HG03060 (cell line): ENCODE results near the gene FAM222B.

ENCODE experiments used
- ATAC-seq: cut with Tn5 transposase; IDR thresholded peaks from one replicate; pipeline ENCODE4 v1.9.1; 2021; ENCODE audit warnings: low read depth, moderate number of reproducible peaks; ENCODE audit not compliant: unreplicated experiment

FAM222B gene

DNA sequence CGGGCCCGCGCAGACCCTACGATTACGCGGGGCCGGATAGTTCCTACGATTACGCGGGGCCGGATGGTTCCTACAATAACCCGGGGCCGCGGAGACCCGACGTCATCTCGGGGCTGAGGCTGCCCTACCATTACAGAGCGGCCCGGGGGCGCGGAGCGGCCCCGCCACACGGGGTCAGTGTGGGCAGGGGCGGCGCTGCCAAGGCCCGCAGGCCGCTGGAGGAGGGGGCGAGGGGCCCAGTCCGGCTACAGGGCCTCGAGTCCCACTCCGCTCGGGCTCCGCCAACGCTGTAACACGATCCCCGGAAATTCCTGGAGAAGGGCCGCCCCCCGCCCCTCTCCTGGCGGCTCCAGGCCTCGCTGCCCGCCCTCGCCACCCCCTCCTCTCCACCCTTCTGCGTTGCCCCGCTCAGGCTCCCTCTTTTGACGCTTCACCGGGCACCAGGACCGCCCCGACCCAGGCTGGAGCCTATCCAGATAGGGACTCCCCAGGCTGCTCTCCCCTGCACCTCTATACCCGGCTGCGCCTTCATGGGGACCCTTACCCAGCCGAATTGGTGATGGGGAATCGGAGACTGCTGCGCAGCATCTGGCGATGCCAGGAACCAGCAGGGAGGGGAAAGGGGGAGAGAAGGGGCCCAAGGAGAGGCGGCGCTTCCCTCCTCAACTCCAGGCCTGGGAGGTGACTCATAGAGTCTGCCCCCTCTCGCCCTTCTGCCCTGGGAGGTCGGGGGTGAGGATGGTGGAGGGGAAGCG is 124.8 kb downstream of the FAM222B start, which contains the start of gene RAB34:
Gene RAB34 (minus strand): TSS at position 291 of the 755 bp plus-strand sequence. CDS start 602 bp downstream, outside the sequence.
- no peak for ATAC-seq

DNA sequence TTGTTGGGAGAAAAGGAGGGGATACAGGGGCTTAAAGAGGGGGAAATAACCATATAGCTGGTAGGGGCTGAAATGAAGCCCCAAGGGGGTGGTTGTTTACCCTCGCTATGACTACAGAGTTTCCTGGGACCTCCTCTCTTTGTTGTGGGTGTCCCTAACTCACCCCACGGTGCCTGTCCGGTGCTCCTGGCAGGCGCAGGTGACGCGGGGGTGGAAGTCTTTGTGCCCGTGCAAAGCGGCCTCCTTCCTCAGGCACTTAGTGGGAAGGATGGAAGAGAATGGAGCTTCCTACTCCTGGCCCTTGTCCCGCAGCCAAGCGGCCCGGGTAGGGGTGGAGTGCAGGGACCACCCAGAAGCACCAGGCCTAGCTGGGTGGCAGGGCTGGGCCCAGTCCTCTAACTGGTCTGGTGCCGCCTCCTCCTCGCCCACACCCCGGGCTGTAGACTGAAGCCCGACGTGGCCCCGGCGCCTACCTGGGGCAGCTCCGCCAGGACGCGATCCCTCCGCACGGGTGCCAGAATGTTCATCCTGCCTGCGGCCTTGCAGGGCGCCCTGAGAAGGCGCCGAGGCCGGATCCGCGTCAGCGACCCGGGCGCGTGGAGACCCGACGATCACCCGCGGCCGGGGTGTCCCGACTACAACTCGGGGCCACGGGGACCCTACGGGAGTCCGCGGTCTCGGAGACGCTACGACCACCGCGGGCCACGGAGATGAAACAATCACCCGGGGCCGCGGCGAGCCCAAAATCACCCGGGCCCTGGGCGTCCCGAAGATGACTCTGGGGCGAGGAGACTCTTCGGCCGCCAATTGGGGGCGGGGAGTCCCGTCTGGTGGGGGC is 125.6 kb downstream of the FAM222B start:
- ATAC-seq, result no peak

DNA sequence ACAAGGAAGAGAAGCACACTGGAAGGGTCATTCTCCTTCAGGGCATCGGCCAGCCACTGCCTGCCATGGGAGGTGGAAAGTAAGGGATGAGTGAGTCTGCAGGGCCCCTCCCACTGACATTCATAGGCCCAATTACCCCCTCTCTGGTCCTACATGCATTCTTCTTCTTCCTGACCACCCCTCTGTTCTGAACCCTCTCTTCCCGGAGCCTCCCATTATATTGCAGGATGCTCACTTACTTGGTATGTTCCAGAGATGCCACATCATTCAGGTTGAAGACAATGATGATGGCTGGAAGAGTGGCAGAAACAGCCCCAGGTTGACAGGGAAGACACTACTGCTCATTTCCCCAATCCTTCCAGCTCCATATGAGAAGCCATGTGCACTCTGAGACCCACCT is 127.4 kb downstream of the FAM222B start:
- ATAC-seq, result no peak

DNA sequence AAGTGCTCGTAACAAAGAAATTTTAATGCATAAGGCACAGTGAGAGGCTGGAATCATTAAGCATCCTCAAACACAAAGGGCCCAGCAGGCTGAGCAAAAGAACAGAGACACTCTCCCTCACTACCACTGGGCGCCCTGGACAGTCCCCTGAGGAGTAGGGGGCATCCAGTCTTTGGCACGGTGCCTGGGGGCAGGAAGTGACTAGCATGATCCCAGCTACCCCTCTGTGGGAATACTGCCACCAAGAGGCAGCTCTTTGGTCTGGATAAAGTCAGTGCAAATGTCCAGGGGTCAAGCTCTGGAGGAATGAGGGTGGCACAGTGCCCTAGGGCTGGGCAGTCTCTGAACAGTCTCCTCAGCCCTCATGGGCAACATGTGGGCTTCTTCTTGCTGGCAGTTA is 128.3 kb downstream of the FAM222B start:
- ATAC-seq, result no peak

DNA sequence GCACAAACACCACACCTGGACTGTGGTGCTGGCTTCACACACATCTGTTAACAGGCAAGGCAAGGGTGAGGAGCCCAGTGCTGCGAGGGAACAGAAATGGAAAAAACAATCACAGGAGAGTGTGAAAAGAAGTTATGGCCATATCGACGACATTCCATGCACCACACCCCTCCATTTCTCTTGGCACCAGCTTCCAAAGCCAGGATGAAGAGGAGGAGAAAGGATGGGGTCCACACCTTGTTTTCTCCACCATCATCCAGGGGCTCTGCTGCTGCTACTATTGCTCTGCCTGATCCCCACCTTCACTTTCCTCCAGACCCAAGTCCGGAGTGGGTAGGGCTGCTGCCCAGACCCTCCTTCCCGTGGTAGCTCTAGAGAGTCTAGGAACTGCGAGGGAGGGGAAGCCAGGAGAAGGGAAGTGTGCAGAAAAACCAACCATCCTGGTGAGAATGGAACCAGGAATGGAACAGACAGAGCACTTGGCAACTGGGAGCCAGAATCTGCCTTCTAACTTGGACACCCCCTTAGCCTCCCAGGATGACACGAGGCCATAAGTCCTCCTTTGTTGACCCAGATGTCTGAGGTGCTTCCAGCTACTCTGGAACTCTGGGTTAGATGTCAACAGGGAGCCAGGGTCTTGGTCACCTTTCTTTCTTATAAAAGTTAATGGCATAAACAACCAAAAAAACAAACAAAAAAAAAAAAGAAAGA is 129.7 kb downstream of the FAM222B start:
- ATAC-seq, result no peak

DNA sequence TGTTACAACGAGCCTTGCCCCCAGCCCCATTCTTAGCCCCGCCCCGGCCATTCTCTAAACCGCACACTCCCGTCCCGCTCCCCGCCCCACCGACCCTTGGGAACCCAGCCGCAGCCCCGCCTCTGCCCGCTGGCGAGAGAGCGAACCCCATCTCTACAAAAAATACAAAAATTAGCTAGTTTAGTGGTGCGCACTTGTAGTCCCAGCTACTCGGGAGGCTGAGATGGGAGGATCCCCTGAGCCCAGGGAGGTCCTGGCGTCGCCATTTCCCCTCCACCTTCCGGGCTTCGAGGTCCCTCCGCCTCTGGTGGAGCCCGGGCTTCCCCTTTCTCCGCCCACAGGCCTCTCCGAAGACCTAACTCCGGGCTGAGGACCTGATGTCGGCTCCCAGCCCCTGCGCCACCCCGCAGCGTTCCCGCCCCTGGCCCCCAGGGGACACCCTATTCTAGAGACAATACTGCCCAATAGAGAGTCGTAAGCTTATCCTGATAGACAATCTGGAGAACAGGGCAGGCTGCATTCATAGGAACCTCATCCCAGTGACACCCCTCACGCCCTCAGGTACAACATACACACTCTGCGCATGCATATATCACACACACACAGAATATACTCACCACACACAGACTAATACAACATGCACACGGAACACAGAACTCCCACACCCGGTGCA is 130.4 kb downstream of the FAM222B start:
- ATAC-seq, result no peak

DNA sequence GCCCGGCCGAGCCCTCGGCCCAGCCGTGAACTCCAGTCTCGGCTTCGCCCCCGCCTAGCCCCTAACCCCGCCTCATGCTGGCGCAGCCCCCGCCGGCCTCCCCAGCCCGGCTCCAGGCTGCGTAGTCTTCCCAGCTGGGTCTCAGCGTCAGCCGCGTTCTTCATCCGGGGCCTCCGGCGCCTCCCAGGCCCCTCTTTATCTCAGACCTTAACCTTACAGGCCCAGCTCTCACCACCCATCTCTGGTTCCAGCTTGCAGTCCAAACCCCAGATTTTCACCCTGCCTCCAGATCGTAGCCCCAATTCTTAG is 130.9 kb downstream of the FAM222B start, which contains the start of gene PROCA1:
Gene PROCA1 (minus strand): TSS at position 166 of the 309 bp plus-strand sequence. CDS start 228 bp downstream, outside the sequence.
- no peak for ATAC-seq

DNA sequence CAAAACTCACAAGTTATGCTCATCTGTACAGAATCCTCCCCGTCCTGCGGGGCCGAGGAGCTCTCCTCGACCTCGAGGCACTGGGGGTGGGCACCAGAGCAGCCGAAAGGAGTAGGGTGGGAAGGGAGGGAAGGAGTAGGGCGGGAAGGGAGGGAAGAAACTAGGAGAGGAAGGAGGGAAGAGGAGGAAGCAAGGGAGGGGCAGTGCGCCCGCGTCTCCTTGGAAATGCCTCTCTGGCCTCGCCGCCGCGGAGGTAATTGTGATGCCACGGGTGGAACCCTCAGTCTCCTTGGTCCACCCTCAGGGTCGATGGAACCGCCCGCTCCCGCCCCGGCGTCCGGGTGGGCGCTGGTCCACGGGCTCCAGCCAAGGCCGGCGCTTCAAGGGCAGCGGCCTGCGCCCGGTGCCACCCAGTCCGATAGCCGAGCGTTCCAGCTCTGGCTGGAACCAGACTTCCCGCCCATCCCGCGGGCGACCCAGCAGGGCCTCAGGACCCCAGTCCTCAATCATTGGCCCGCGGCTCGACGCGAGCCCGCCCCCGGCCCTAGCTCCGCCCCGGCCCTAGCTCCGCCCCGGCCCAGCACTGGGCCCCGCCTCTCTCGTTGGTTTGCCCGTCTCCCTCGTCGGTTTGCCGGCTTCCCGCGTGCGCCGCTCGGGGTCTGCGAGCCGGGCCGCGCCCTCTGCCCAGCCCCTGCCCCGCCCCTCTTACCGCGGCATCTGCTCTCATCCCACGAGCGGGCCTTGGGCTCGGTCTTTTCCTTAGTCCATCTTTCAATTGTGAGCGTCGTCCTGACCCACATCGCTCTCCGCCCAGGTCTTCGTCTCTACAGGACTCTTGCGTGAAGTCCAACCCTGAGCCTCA is 131.5 kb downstream of the FAM222B start:
- no peak for ATAC-seq

DNA sequence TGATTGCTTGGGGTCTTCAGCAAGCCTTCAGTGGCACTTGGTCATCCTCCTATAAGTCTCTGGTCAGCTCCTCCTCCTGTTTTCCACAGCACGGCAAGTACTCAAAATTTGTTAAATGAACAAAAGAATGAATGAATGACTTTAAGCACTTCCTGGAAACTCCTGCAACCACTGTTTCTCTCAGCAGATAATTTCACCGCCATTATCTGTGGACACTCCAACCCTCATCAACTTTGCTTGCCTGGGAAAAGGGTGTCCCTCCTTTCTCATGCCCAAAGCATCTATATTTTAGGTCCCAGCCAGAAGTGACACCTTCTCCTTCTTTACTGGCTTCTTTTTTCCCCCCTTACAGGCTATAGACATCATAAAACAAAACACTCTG is 135.3 kb downstream of the FAM222B start:
- no peak for ATAC-seq

DNA sequence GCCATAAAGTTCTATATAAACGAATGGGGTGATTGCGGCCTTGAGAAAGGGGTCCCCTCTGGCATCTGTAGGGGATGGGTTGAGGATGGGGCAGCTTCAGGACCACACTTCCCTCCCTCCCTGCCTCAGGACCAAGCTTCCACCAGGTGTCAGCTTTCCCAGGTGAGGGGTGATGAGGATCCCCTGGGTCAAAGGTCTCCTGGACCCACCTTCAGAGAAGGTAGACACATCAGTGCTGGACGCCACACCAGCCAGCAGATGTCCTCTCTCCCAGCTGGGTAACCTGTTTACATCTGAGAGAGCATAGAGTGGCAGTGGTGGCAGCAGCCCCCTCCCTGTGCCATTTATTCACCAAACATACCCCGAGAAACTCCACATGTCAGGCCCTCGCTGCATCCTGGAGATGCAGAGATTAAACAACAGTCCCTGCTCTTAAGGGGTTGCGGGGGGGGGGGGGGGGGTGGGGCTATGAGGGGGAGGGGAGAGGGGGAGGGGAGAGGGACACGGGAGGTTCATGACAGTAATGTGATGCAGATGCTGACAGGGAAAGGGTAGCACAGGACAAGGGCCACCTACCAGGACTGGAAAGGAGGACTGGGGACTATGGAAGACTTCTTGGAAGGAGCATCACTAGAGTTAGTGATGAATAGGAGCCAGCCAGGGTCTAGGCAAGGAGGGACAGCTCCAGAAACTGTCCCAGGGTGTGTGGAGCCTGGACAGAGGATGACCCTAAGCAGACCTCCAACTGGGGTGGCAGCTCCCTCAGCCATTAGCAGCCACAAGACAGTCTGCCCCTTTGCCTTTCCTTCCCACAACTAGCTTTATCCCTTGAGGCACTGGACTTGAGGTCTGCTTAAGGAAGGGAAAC is 135.9 kb downstream of the FAM222B start:
- no peak for ATAC-seq
